HepG2 (cell line): Measurements from ENCODE around the gene HACD1. TPM values are rescaled to one million over a fixed set of nuclear protein-coding genes. Genes with fewer than 3 reads are reported as not detected.

Experiments
- BRD4 ChIP-seq: sonication (generic); formaldehyde crosslinking; IDR thresholded peaks from 2 replicates; pipeline ENCODE4 v1.4.0; 2020; ENCODE audit warnings: missing genetic modification reagents
- FIP1L1 ChIP-seq: fragments of 200-400 bp; formaldehyde crosslinking; IDR thresholded peaks from 2 replicates; pipeline ENCODE4 v1.6.1; 2018; ENCODE audit warnings: low read depth, mild to moderate bottlenecking, low read length, moderate library complexity, borderline replicate concordance; ENCODE audit not compliant: insufficient read depth
- FOXM1 ChIP-seq: sonication (generic); formaldehyde crosslinking; IDR thresholded peaks from 2 replicates; pipeline ENCODE4 v1.5.0; 2020; ENCODE audit warnings: missing genetic modification reagents
- FOXP1 ChIP-seq, 2 experiments: fragments of 450-650 bp in 1 of 2; IDR thresholded peaks; 2 replicates each; pipeline ENCODE4 v1.6.1; 2017 to 2018; ENCODE audit warnings: antibody characterized with exemption in 1 of 2
- MTF2 ChIP-seq: sonication (generic); formaldehyde crosslinking; IDR thresholded peaks from 2 replicates; pipeline ENCODE4 v1.5.0; 2020; ENCODE audit warnings: missing genetic modification reagents, borderline replicate concordance
- MYNN ChIP-seq: sonication (generic); formaldehyde crosslinking; IDR thresholded peaks from 2 replicates; pipeline ENCODE4 v1.4.0; 2020; ENCODE audit warnings: mild to moderate bottlenecking, low read depth, missing genetic modification reagents
- SOX13 ChIP-seq, 3 experiments: fragments of 450-650 bp in 1 of 3; sonication (generic) in 1 of 3; formaldehyde crosslinking in 1 of 3; IDR thresholded peaks in 2 of 3; conservative IDR thresholded peaks in 1 of 3; 2 replicates each; pipeline versions ENCODE4 v1.5.0 to v1.6.1; 2016 to 2020; ENCODE audit warnings: antibody characterized with exemption in 1 of 3, mild to moderate bottlenecking in 1 of 3, missing compliant biosample characterization in 1 of 3, missing genetic modification reagents in 1 of 3, moderate library complexity in 1 of 3
- TAF1 ChIP-seq: sonication (generic); formaldehyde crosslinking; IDR thresholded peaks from 2 replicates; pipeline ENCODE4 v1.4.0; 2020; ENCODE audit warnings: missing genetic modification reagents
- ZNF101 ChIP-seq: sonication (generic); formaldehyde crosslinking; IDR thresholded peaks from 2 replicates; pipeline ENCODE4 v1.4.0; 2020; ENCODE audit warnings: mild to moderate bottlenecking, low read depth, missing genetic modification reagents, borderline replicate concordance
- ZNF337 ChIP-seq: sonication (generic); formaldehyde crosslinking; IDR thresholded peaks from 2 replicates; pipeline ENCODE4 v1.5.1; 2020; ENCODE audit warnings: missing genetic modification reagents, low read depth, mild to moderate bottlenecking, borderline replicate concordance
- ZNF589 ChIP-seq: sonication (generic); formaldehyde crosslinking; conservative IDR thresholded peaks from 2 replicates; pipeline ENCODE4 v1.8.0; 2022; ENCODE audit warnings: mild to moderate bottlenecking, moderate library complexity, missing genetic modification reagents
- ZSCAN22 ChIP-seq: sonication (generic); formaldehyde crosslinking; IDR thresholded peaks from 2 replicates; pipeline ENCODE4 v1.4.0; 2020; ENCODE audit warnings: mild to moderate bottlenecking, missing genetic modification reagents
- polyA plus RNA-seq, 8 experiments: library from polyadenylated mRNA; depleted of rRNA in 3 of 8; stranded (reverse) in 7 of 8; unstranded in 1 of 8; fragments of >200 nt; fragmentation: Illumina TruSeq in 4 of 8; extraction: Trizol in 4 of 8; gene quantifications; 2 replicates each; pipeline versions ENCODE4 v1.2.1 to v1.2.3, GENCODE V29; 2011 to 2016; ENCODE audit warnings: low read depth in 4 of 8, missing spikeins in 1 of 8, mixed read lengths in 1 of 8; ENCODE audit not compliant: insufficient read depth in 1 of 8
- total RNA-seq, 5 experiments: library from RNA; depleted of rRNA; stranded (reverse); fragments of >200 nt; fragmentation: Illumina TruSeq; extraction: Trizol; gene quantifications; 2 replicates each; pipeline ENCODE4 v1.2.3, GENCODE V29; 2016; ENCODE audit warnings: low read depth in 1 of 5
- TF ChIP-seq, protein P1 (sequence below): sonication (generic); formaldehyde crosslinking; IDR thresholded peaks from 2 replicates; pipeline ENCODE4 v1.4.0; 2020; ENCODE audit warnings: mild to moderate bottlenecking, missing genetic modification reagents
- TF ChIP-seq, protein P2 (sequence below): sonication (generic); formaldehyde crosslinking; IDR thresholded peaks from 2 replicates; pipeline ENCODE4 v1.8.0; 2022; ENCODE audit warnings: missing genetic modification reagents, low read depth, mild to moderate bottlenecking, borderline replicate concordance
- TF ChIP-seq, protein P3 (sequence below): sonication (generic); formaldehyde crosslinking; IDR thresholded peaks from 2 replicates; pipeline ENCODE4 v1.4.0; 2020; ENCODE audit warnings: missing genetic modification reagents

HACD1 gene
- total and polyA plus RNA-seq, 2 of the 13 experiments (the other 11 are each of a cell fraction or from before 2014, with no cell fraction given), result 43.4 to 47.6 TPM

DNA sequence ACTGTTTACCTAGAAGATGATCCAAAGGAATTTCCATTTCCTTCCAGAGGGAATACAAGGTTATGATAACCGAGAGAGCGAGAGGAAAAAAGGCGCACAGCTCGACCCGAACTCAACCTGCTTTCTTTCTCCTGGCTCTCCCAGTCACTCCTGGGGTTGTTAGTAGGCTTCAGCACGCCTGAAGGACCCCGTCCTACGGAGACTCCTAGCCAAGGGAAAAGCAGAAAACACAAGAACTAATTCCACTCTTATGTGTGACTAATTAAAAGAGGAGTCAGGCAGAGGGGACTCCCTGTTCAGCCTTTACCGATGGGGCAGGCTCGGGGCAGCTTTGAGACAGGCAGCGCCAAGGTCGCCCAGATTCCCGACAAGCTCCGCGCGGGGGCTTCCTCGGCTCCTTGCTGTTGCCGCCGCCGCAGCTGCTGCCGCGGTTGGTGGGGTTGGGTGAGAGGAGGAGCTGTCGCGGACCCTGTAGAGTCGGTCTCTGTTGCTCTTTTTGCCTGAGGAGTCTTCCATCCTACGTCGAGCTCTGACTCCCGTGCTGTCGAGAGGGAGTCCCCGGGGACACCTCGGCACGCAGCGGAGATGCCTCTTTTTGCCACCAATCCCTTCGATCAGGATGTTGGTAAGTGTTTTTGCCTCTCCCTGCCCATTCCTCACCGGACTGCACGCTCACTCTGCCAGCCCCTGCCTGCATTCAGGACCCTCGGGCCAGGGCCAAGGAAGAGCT lies 26.7 kb upstream of the HACD1 start, which contains the start of gene STAM (continued):
- TF ChIP-seq, protein P1, sequence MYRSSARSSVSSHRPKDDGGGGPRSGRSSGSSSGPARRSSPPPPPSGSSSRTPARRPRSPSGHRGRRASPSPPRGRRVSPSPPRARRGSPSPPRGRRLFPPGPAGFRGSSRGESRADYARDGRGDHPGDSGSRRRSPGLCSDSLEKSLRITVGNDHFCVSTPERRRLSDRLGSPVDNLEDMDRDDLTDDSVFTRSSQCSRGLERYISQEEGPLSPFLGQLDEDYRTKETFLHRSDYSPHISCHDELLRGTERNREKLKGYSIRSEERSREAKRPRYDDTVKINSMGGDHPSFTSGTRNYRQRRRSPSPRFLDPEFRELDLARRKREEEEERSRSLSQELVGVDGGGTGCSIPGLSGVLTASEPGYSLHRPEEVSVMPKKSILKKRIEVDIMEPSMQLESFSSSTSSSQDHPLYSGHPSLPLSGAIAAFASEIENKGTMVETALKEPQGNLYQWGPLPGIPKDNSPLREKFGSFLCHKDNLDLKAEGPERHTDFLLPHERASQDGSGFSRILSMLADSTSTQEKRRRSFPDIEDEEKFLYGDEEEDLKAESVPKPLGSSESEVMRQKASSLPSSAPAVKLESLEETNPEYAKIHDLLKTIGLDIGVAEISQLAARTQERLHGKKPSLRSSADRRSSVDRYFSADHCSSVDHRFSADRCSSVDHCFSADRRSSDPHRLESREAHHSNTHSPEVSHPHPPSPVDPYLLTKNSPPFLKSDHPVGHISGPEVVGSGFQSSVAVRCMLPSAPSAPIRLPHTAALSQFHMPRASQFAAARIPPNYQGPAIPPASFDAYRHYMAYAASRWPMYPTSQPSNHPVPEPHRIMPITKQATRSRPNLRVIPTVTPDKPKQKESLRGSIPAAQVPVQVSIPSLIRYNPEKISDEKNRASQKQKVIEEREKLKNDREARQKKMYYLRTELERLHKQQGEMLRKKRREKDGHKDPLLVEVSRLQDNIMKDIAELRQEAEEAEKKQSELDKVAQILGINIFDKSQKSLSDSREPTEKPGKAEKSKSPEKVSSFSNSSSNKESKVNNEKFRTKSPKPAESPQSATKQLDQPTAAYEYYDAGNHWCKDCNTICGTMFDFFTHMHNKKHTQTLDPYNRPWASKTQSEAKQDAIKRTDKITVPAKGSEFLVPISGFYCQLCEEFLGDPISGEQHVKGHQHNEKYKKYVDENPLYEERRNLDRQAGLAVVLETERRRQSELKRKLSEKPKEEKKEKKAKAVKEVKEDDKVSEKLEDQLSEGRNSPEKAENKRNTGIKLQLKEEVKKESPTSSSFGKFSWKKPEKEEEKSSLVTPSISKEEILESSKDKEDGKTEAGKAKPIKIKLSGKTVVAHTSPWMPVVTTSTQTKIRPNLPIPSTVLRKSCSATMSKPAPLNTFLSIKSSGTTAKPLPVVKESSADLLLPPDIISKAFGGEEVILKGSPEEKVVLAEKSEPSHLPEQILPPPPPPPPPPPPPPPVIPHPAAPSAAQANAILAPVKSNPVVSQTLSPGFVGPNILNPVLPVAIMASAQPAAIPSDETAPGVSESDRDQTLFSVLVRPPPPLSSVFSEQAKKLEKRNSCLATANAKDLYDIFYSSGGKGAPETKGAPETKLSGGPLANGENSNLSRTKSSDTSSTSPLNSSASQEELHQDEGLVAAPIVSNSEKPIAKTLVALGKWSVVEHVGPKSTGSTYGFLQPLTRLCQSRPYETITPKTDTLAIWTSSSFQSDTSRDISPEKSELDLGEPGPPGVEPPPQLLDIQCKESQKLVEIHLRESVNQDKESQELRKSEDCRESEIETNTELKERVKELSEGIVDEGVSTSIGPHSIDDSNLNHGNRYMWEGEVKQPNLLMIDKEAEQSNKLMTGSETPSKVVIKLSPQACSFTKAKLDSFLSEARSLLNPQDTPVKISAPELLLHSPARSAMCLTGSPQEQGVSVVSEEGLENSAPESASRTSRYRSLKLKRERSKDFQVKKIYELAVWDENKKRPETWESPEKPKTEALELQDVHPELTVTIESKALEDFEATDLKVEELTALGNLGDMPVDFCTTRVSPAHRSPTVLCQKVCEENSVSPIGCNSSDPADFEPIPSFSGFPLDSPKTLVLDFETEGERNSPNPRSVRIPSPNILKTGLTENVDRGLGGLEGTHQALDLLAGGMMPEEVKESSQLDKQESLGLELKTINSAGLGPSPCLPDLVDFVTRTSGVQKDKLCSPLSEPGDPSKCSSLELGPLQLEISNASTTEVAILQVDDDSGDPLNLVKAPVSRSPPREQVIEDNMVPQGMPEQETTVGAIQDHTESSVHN (CRISPR knock-in tag), result no peak
- TF ChIP-seq ZNF589, result no peak
- TF ChIP-seq FIP1L1, result no peak
- peak; percentile 81 for TF ChIP-seq TAF1 (CRISPR knock-in tag)
- TF ChIP-seq, protein P2, sequence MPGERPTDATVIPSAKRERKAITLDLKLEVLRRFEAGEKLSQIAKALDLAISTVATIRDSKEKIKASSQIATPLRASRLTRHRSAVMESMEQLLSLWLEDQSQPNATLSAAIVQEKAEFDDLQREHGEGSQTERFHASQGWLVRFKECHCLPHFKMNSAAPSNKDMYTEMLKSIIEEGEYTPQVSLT (CRISPR knock-in tag), result no peak
- TF ChIP-seq MYNN (CRISPR knock-in tag), result no peak
- TF ChIP-seq BRD4 (CRISPR knock-in tag), result no peak
- TF ChIP-seq FOXM1, result no peak
- TF ChIP-seq ZNF337 (CRISPR knock-in tag), result no peak
- TF ChIP-seq MTF2, result no peak
- TF ChIP-seq, protein P3, sequence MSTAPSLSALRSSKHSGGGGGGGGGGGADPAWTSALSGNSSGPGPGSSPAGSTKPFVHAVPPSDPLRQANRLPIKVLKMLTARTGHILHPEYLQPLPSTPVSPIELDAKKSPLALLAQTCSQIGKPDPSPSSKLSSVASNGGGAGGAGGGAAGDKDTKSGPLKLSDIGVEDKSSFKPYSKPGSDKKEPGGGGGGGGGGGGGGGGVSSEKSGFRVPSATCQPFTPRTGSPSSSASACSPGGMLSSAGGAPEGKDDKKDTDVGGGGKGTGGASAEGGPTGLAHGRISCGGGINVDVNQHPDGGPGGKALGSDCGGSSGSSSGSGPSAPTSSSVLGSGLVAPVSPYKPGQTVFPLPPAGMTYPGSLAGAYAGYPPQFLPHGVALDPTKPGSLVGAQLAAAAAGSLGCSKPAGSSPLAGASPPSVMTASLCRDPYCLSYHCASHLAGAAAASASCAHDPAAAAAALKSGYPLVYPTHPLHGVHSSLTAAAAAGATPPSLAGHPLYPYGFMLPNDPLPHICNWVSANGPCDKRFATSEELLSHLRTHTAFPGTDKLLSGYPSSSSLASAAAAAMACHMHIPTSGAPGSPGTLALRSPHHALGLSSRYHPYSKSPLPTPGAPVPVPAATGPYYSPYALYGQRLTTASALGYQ (CRISPR knock-in tag), result no peak
- no peak for TF ChIP-seq FOXP1 (IDR thresholded peaks at IDR 0.05)
- TF ChIP-seq FOXP1 (CRISPR knock-in tag; IDR thresholded peaks at IDR 0.05), result no peak
- TF ChIP-seq ZNF101 (CRISPR knock-in tag), result no peak
- TF ChIP-seq ZSCAN22 (CRISPR knock-in tag), result no peak
- no peak for TF ChIP-seq SOX13 (IDR thresholded peaks at IDR 0.05)
- 0 out of 4 replicates have a peak, but pooled peaks of 1 of the 2 experiments have one; percentile 5 for TF ChIP-seq SOX13 (CRISPR knock-in tag; conservative IDR thresholded peaks at IDR 0.05 in 1 of 2, IDR thresholded peaks at IDR 0.05 in 1 of 2)
